K562 (cell line): ENCODE data around the gene CENPN. TPM values are rescaled to one million over a fixed set of nuclear protein-coding genes. Genes with fewer than 3 reads are reported as not detected.
A peak's percentile ranks its signal among the peaks of the same experiment; 100 is the strongest.

ENCODE experiments used
- CBX3 ChIP-seq, 2 experiments: IDR thresholded peaks; 1 replicate in 1 of 2; 2 replicates in 1 of 2; pipeline ENCODE4 v1.6.1; 2012; ENCODE audit warnings: inconsistent platforms in 2 of 2, low read length in 2 of 2, borderline replicate concordance in 1 of 2, control low read depth in 1 of 2
- EWSR1 ChIP-seq: fragments of 450-650 bp; IDR thresholded peaks from 2 replicates; pipeline ENCODE4 v1.6.1; 2018; ENCODE audit warnings: borderline replicate concordance, mild to moderate bottlenecking, low read depth, moderate library complexity; ENCODE audit not compliant: partially characterized antibody
- GTF2E2 ChIP-seq: fragments of 200-800 bp; sonication (Bioruptor generic); IDR thresholded peaks from 2 replicates; pipeline ENCODE4 v1.6.1; 2016; ENCODE audit warnings: missing genetic modification characterization, missing compliant biosample characterization
- HDAC3 ChIP-seq: fragments of 450-650 bp; IDR thresholded peaks from 2 replicates; pipeline ENCODE4 v1.6.1; 2018; ENCODE audit warnings: borderline replicate concordance, mild to moderate bottlenecking, moderate library complexity; ENCODE audit not compliant: partially characterized antibody
- HDAC6 ChIP-seq: IDR thresholded peaks from 2 replicates; pipeline ENCODE4 v1.6.1; 2012; ENCODE audit warnings: low read depth, mild to moderate bottlenecking, control low read depth, inconsistent platforms, low read length, moderate library complexity
- HLTF ChIP-seq: fragments of 450-650 bp; IDR thresholded peaks from 2 replicates; pipeline ENCODE4 v1.6.1; 2016
- JUNB ChIP-seq: fragments of 450-650 bp; formaldehyde crosslinking; conservative IDR thresholded peaks from 2 replicates; pipeline ENCODE4 v1.4.0; 2020; ENCODE audit warnings: mild to moderate bottlenecking
- KAT7 ChIP-seq: sonication (generic); formaldehyde crosslinking; IDR thresholded peaks from 2 replicates; pipeline ENCODE4 v1.8.0; 2022; ENCODE audit warnings: missing genetic modification reagents, mild to moderate bottlenecking, borderline replicate concordance
- SIN3A ChIP-seq, 2 experiments: fragments of 150-350 bp in 1 of 2; IDR thresholded peaks; 2 replicates each; pipeline ENCODE4 v1.6.1; 2011 to 2016; ENCODE audit warnings: borderline replicate concordance in 2 of 2, low read depth in 2 of 2, low read length in 2 of 2, mild to moderate bottlenecking in 2 of 2, moderate library complexity in 2 of 2; ENCODE audit not compliant: control insufficient read depth in 1 of 2
- SMAD1 ChIP-seq: fragments of 150-350 bp; IDR thresholded peaks from 2 replicates; pipeline ENCODE4 v1.6.1; 2014; ENCODE audit warnings: low read length, low read depth; ENCODE audit not compliant: partially characterized antibody
- SUPT5H ChIP-seq: fragments of 450-650 bp; IDR thresholded peaks from 2 replicates; pipeline ENCODE4 v1.6.1; 2016
- TAL1 ChIP-seq: fragments of 450-650 bp; IDR thresholded peaks from 2 replicates; pipeline ENCODE4 v1.6.1; 2016; ENCODE audit warnings: mild to moderate bottlenecking
- ZNF282 ChIP-seq: sonication (generic); formaldehyde crosslinking; IDR thresholded peaks from 2 replicates; pipeline ENCODE4 v1.8.1; 2023; ENCODE audit warnings: missing genetic modification reagents
- ZNF3 ChIP-seq: fragments of 250-450 bp; sonication (Bioruptor Pico); IDR thresholded peaks from 2 replicates; pipeline ENCODE4 v1.5.0; 2021; ENCODE audit warnings: mild to moderate bottlenecking, moderate library complexity
- ZNF316 ChIP-seq: fragments of 450-650 bp; IDR thresholded peaks from 2 replicates; pipeline ENCODE4 v1.6.1; 2016
- ZNF57 ChIP-seq: fragments of 450-650 bp; formaldehyde crosslinking; IDR thresholded peaks from 2 replicates; pipeline ENCODE4 v1.4.0; 2020; ENCODE audit warnings: mild to moderate bottlenecking, moderate library complexity
- ZZZ3 ChIP-seq: fragments of 450-650 bp; IDR thresholded peaks from 2 replicates; pipeline ENCODE4 v1.6.1; 2016; ENCODE audit warnings: antibody characterized with exemption, mild to moderate bottlenecking, moderate library complexity
- polyA plus RNA-seq, 8 experiments: library from polyadenylated mRNA; depleted of rRNA in 4 of 8; stranded (reverse) in 5 of 8; unstranded in 3 of 8; fragments of >200 nt; fragmentation: Nextera tagmentation in 2 of 8; fragmentation: Illumina TruSeq in 1 of 8; extraction: Ambion mirVana in 2 of 8; extraction: Trizol in 1 of 8; gene quantifications; 2 replicates each; pipeline versions ENCODE4 v1.2.1 to v1.2.3, GENCODE V29; 2011 to 2014; ENCODE audit warnings: inconsistent platforms in 1 of 8, missing spikeins in 1 of 8
- total RNA-seq, 7 experiments: library from RNA; depleted of rRNA in 6 of 7; stranded (reverse); fragments of >200 nt in 6 of 7; fragmentation: Illumina TruSeq in 2 of 7; extraction: Trizol in 2 of 7; gene quantifications; 2 replicates each; pipeline versions ENCODE4 v1.2.1 to v1.2.3, GENCODE V29; 2011 to 2021; ENCODE audit warnings: low replicate concordance in 1 of 7
- TF ChIP-seq, protein P1 (sequence below): IDR thresholded peaks from 2 replicates; pipeline ENCODE4 v1.6.1; 2011; ENCODE audit warnings: borderline replicate concordance, low read depth, mild to moderate bottlenecking, moderate library complexity, low read length; ENCODE audit not compliant: insufficient read depth, poor library complexity, severe bottlenecking
- TF ChIP-seq, protein P2 (sequence below): fragments of 250-450 bp; sonication (Bioruptor Pico); IDR thresholded peaks from 2 replicates; pipeline ENCODE4 v1.5.0; 2020; ENCODE audit warnings: mild to moderate bottlenecking, borderline replicate concordance
- TF ChIP-seq, protein P3 (sequence below), 2 experiments: IDR thresholded peaks; 2 replicates each; pipeline ENCODE4 v1.6.1; 2011; ENCODE audit warnings: borderline replicate concordance in 1 of 2, control low read depth in 1 of 2, low read depth in 1 of 2, low read length in 1 of 2, mild to moderate bottlenecking in 1 of 2, mixed read lengths in 1 of 2, moderate library complexity in 1 of 2; ENCODE audit not compliant: insufficient read depth in 1 of 2, insufficient read length in 1 of 2, poor library complexity in 1 of 2, severe bottlenecking in 1 of 2; ENCODE audit errors: extremely low read depth in 1 of 2
- TF ChIP-seq, protein P4 (sequence below): sonication (generic); formaldehyde crosslinking; IDR thresholded peaks from 2 replicates; pipeline ENCODE4 v1.9.0; 2022; ENCODE audit warnings: mild to moderate bottlenecking, missing genetic modification reagents
- TF ChIP-seq, protein P5 (sequence below): fragments of 250-450 bp; sonication (Bioruptor Pico); IDR thresholded peaks from 2 replicates; pipeline ENCODE4 v1.8.0; 2022; ENCODE audit warnings: moderate library complexity, mild to moderate bottlenecking, inconsistent platforms

The CENPN gene
- total and polyA plus RNA-seq, 9 of the 15 experiments (the other 6 are each of a cell fraction or from before 2014, with no cell fraction given), result 92.3 to 384 (median 140) TPM

DNA sequence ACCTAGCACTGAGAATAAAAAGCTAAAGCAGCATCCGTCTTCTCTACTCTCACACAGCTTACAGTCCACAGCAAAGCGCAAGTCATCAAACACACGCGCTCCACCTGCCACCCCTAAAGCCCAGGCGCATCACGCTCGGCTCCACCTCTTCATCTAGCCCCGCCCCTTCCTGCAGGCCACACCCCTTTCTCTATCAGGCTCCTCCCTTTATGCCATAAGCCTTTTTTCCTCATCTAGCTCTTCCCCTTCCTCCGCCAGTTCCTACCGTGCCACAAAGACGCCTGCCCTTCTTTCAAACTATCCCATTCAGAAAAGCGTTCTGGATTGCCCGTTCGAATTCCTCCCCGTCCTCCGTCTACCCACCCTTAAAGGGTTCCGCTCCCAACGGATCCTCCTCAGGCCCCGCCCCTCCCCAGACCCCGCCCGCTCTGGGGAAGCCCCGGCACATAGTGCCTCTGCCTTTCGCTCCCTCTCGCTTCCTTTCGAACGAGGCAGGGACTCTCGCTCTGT is 69.6 kb downstream of the CENPN start (continued):
- TF ChIP-seq GTF2E2 (tag) (no peak), HLTF (peak; percentile 77; the same call in 1 of the 2 replicates), ZZZ3 (no peak), SMAD1 (no peak), CBX3 (IDR thresholded peaks at IDR 0.05; ENCODE audit: borderline replicate concordance in 1 of 2, low read length in 2 of 2) (peak in 1 of 2 experiments; percentile 62; a peak in 1 of 3 replicates), TAL1 (peak; percentile 19), EWSR1 (no peak), ZNF3 (no peak), ZNF316 (peak; percentile 94), JUNB (CRISPR knock-in tag) (no peak), SUPT5H (no peak), SIN3A (IDR thresholded peaks at IDR 0.05; ENCODE audit: borderline replicate concordance in 2 of 2, control insufficient read depth in 1 of 2, low read depth in 2 of 2, low read length in 2 of 2) (0 out of 4 replicates have a peak, but pooled peaks of 1 of the 2 experiments have one; percentile 21), HDAC3 (no peak), KAT7 (CRISPR knock-in tag) (peak; percentile 72; the same call in 1 of the 2 replicates), HDAC6 (no peak), ZNF57 (CRISPR knock-in tag) (no peak), ZNF282 (CRISPR knock-in tag) (no peak)
- TF ChIP-seq, protein P1, sequence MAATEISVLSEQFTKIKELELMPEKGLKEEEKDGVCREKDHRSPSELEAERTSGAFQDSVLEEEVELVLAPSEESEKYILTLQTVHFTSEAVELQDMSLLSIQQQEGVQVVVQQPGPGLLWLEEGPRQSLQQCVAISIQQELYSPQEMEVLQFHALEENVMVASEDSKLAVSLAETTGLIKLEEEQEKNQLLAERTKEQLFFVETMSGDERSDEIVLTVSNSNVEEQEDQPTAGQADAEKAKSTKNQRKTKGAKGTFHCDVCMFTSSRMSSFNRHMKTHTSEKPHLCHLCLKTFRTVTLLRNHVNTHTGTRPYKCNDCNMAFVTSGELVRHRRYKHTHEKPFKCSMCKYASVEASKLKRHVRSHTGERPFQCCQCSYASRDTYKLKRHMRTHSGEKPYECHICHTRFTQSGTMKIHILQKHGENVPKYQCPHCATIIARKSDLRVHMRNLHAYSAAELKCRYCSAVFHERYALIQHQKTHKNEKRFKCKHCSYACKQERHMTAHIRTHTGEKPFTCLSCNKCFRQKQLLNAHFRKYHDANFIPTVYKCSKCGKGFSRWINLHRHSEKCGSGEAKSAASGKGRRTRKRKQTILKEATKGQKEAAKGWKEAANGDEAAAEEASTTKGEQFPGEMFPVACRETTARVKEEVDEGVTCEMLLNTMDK, result no peak
- TF ChIP-seq, protein P2, sequence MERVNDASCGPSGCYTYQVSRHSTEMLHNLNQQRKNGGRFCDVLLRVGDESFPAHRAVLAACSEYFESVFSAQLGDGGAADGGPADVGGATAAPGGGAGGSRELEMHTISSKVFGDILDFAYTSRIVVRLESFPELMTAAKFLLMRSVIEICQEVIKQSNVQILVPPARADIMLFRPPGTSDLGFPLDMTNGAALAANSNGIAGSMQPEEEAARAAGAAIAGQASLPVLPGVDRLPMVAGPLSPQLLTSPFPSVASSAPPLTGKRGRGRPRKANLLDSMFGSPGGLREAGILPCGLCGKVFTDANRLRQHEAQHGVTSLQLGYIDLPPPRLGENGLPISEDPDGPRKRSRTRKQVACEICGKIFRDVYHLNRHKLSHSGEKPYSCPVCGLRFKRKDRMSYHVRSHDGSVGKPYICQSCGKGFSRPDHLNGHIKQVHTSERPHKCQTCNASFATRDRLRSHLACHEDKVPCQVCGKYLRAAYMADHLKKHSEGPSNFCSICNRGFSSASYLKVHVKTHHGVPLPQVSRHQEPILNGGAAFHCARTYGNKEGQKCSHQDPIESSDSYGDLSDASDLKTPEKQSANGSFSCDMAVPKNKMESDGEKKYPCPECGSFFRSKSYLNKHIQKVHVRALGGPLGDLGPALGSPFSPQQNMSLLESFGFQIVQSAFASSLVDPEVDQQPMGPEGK (CRISPR knock-in tag), result no peak
- TF ChIP-seq, protein P3, sequence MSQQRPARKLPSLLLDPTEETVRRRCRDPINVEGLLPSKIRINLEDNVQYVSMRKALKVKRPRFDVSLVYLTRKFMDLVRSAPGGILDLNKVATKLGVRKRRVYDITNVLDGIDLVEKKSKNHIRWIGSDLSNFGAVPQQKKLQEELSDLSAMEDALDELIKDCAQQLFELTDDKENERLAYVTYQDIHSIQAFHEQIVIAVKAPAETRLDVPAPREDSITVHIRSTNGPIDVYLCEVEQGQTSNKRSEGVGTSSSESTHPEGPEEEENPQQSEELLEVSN (IDR thresholded peaks at IDR 0.05; ENCODE audit: borderline replicate concordance in 1 of 2, extremely low read depth in 1 of 2, insufficient read depth in 1 of 2, insufficient read length in 1 of 2, low read depth in 1 of 2, low read length in 1 of 2, poor library complexity in 1 of 2, severe bottlenecking in 1 of 2), result peak; percentile 69 to 75
- TF ChIP-seq, protein P4, sequence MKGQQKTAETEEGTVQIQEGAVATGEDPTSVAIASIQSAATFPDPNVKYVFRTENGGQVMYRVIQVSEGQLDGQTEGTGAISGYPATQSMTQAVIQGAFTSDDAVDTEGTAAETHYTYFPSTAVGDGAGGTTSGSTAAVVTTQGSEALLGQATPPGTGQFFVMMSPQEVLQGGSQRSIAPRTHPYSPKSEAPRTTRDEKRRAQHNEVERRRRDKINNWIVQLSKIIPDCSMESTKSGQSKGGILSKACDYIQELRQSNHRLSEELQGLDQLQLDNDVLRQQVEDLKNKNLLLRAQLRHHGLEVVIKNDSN (CRISPR knock-in tag), result peak; percentile 35
- TF ChIP-seq, protein P5, sequence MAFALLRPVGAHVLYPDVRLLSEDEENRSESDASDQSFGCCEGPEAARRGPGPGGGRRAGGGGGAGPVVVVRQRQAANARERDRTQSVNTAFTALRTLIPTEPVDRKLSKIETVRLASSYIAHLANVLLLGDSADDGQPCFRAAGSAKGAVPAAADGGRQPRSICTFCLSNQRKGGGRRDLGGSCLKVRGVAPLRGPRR (CRISPR knock-in tag), result no peak
